ENCODE measurements around the gene DNAJC5.

DNA sequence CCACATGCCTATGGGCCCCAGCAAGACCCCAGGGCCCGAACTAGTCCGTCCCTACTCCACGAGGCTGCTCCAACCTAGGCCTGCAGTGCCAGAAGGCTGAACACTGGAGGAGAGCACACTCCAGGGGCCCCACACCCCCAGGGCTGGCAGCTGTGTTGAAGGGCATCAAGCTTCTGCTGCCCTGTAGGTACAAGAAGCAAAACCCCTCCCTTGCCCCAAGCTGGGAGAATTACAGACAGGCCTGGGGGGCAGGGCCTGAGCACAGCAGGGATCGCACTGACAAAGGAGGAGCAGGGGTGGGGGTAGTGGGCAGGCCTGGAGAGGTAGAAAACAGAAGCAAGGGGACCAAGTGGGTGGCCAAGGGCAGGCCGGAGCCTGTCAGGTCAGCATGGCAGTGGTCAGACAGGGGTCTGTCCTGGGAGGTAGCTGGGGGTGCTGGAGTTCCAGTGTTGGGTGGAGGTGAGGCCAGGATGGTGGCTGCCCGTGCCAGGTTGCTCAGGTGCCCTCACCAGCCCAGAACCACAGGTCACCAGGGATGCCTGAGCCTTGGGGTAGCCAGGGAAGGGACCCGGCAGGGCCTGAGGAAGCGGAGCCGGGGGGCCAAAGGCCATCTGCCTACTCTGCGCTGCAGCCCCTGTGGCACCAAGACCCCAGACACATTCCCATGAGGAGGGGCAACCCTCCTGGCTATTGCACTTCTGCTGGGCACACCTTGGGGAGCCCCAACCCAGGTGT is 64.2 kb downstream of the DNAJC5 start:
- no peak for TF ChIP-seq CTCF (IDR thresholded peaks at IDR 0.05)
- TF ChIP-seq EZH2 (IDR thresholded peaks at IDR 0.05; ENCODE audit: borderline replicate concordance, insufficient read depth, low read depth, low read length, poor library complexity, severe bottlenecking), result no peak

Measured in B cell (primary cell).